Endothelial cell of umbilical vein (primary cell): ENCODE results near the gene GABRR3.

Experiments
- CTCF ChIP-seq, 2 donors: IDR thresholded peaks; 1 replicate in 1 of 2; 2 replicates in 1 of 2; pipeline ENCODE4 v1.5.1; 2011; ENCODE audit warnings: low read length in 2 of 2, mild to moderate bottlenecking in 2 of 2, moderate library complexity in 2 of 2, control low read depth in 1 of 2, inconsistent platforms in 1 of 2, low read depth in 1 of 2; ENCODE audit not compliant: insufficient read depth in 1 of 2; ENCODE audit errors: extremely low read depth in 1 of 2
- EZH2 ChIP-seq: IDR thresholded peaks from 2 replicates; pipeline ENCODE4 v1.6.1; 2012; ENCODE audit warnings: borderline replicate concordance, low read depth, mild to moderate bottlenecking, moderate library complexity, low read length, inconsistent platforms; ENCODE audit not compliant: severe bottlenecking
- GATA2 ChIP-seq: IDR thresholded peaks from 2 replicates; pipeline ENCODE4 v1.7.0; 2011; ENCODE audit warnings: low read depth, mild to moderate bottlenecking, moderate library complexity, mixed read lengths, low read length; ENCODE audit not compliant: insufficient read length, insufficient read depth
- JUN ChIP-seq: IDR thresholded peaks from 2 replicates; pipeline ENCODE4 v1.6.1; 2011; ENCODE audit warnings: borderline replicate concordance, low read depth; ENCODE audit not compliant: insufficient read length, insufficient read depth
- MAX ChIP-seq: IDR thresholded peaks from 2 replicates; pipeline ENCODE4 v1.6.1; 2011; ENCODE audit not compliant: insufficient read depth, insufficient read length
- MYC ChIP-seq: IDR thresholded peaks from one replicate; pipeline ENCODE4 v1.6.1; 2011; ENCODE audit warnings: mild to moderate bottlenecking, low read depth, low read length
- POLR2A ChIP-seq: IDR thresholded peaks from 2 replicates; pipeline ENCODE4 v1.6.1; 2012; ENCODE audit warnings: low read depth, mild to moderate bottlenecking, control low read depth, low read length
- POLR2AphosphoS5 ChIP-seq: IDR thresholded peaks from 2 replicates; pipeline ENCODE4 v1.6.1; 2012; ENCODE audit warnings: low read depth, mild to moderate bottlenecking, control low read depth, low read length, moderate library complexity; ENCODE audit not compliant: insufficient read depth

- no peak for TF ChIP-seq POLR2AphosphoS5
- TF ChIP-seq POLR2A, result no peak
- no peak for TF ChIP-seq CTCF (IDR thresholded peaks at IDR 0.05; ENCODE audit: extremely low read depth in 1 of 2, insufficient read depth in 1 of 2, low read depth in 1 of 2, low read length in 2 of 2)
- no peak for TF ChIP-seq GATA2
- TF ChIP-seq MAX, result no peak
- no peak for TF ChIP-seq EZH2
- no peak for TF ChIP-seq JUN
- no peak for TF ChIP-seq MYC
Observed at GRCh38 chr3:98002717-98003116, 32.4 kb downstream of the GABRR3 start.
